Stimulated activated CD4-positive, alpha-beta T cell treated with anti-CD3 and anti-CD28 coated beads, Interleukin-4, amount 100 ng/mL, for 48 hours (primary cell): ENCODE results near the gene NKX2-3.

Experiments used
- DNase-seq, 2 donors: peaks; one replicate each; pipeline ENCODE4 v3.0.0-alpha.2; 2020; ENCODE audit warnings: low read depth in 2 of 2

NKX2-3 gene

GRCh38 chr10:99526861-99527504 lies 5.8 kb upstream of the NKX2-3 start:
- DNase-seq: no peak

DNA sequence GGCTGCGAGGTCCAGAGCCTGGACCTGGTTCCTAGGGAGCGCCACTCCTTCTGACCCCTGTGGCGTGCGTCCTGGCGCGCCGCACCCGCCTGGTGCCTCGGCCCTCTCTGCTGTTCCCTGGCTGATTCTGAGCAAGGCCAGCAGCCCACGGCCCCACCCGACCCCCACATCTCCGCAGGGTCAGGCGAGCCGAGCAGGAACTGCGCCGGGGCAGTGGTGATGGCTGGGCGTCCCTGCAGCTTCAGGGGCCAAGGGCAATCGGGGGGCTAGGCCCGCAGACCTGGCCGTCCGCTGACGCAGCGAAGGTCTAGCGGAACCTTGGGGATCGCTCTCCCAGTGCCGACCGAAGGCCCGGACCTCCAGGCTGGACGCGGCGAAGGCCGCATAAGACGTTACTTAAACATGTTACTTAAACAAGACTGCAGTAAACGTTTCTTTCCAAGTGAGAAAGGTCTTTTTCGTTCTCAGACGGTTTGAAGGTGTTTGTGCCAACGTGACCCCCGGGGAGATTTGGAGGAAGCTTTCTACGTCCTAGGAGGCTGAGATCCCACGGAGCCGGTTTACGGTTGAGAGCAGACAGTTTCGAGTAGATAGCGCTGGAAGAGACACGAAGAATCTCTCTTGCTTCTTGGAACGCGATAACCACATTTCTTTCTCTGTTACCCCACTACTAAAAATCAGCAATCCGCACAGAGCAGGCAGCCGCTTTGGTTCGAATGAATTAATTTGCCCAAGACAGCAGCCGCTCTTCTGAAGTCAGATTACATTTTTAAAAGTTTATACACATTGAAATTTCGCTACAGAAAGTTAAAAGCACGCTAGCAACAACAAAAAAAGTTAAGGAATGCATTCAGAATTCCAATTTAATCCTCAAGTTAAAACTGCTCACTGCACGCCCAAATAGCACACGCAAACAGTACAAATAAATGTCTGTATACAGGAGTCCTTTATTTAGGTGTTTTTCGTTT lies 4.9 kb upstream of the NKX2-3 start:
- no peak for DNase-seq

DNA sequence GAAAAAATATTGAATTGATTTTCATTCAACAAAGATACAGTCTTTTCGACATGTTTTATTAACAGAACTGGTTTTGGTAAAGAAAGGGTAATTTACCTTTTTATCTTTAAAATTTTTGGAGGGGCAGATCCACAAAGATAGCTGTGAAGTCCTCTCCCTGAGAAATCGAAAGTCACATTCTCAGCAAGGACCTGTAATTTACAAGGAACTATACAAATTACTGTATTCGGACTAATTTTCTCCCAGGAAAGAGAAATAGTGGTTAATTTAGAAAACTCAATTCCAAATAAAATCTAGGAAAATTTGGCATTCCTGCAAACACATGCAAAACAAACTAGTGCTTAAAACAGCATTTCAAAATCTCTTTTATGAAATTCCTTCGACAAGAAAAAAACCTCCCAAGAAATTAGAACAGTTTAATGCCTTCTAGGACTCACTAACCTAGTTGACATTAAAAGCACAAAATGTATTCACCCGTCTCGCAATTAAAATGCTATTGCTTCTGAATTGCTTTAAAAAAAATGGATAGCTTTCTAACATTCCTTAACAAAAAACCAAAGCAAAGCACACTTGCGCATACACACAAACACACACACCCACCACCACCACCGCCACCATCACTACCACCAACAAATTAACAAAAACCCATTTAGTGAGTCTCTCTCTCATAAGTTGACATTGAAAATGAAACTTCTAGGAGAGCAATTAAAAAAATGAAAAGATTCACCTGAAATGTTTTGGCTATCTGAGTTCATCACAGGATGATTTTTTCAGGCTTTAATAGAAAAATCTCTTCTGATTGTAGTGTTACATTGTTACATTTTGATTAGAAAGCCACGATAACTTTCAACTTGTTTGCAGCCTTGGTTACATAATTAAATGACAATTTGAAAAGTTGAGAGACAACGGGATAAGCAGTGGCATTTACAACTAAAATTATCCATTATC lies 4.0 kb upstream of the NKX2-3 start:
- no peak for DNase-seq

- DNase-seq: no peak
Measured at GRCh38 chr10:99529591-99530107, 3.1 kb upstream of the NKX2-3 start.

DNA sequence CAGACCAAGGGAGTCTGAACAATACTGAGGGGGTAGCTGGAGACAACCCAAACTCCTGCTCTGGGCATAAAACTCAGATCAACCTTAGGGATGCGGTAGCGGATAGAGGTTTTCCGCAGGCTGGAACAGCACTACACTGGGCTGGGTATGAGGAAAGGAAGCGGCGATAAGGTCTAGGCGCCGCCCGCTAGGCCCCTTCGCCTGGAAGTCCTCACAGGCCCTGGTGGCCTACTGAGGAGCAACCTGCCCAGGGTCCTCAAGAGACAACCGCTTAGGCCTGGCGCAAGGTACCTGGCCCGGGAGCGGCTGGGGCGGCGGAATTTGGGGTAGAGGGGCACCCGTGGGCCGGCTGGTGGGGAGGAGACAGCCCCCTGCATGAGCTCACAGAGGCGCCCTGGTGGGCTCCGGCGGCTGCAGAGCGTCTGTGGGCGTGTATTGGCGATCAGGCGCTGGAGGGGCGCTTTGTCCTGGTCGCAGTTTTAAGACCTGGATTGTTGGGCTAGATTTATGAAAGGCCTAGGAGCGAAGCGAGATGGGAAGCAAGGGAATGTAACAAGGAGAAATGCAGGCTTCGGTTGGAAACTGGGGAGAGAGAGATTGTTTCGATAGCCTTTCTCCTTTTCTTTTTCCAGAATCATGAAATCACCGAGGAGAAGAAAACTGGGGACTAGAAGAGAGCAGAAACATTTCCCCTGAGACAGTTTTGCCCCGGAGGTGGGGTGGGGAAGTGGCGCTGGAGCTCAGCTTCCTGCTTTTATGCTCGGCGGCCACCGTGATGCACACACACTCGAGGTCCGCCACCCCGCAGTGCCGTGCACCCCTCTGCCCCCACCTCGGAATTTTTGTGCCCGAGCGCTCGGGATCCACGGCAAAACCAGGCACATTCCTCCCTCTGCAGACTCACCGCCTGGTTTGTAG lies 2.4 kb upstream of the NKX2-3 start:
- no peak for DNase-seq

GRCh38 chr10:99531026-99531695 lies 1.6 kb upstream of the NKX2-3 start:
- DNase-seq: no peak

DNA sequence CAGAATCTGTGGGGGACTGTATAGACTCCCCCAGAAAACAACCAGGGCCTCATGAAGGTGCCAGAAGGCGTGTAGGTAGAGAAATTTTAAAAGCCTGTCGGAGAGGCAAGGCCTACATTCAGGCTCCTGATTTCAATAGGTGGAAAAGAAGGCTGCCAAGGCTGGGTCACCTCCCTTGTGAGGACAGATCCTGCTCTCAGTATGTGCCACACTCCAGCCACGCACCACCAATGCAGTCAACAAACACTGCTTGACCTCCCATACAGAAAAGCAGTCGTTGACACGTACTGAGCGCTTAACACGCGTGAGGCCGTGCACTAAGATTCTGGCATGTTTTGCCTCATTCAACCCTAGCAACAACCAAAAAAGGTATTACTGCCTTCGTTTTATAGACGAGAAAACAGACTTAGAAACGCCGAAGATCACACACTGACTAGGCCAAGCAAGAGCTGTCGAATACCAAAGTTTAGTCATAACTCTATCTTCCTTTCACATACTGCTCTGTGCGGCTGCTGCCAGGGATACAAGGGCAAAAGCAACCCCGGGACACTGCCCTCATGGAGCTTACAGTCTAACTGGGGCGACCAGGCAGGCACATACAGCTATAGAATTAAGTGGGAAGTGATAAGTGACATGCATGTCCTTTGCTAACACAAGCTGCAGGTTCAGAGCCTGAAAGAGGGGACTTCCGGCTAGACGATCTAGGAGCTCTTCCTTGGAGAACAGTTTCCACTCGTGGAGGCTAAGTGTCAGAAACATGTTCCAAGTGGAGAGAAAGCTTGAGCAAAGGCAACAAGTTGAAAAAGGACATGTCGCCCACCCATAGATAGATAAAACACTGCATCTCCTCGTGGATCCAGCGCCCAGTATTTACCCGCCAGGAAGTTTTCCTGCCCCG lies 797 bp upstream of the NKX2-3 start:
- no peak for DNase-seq

DNA sequence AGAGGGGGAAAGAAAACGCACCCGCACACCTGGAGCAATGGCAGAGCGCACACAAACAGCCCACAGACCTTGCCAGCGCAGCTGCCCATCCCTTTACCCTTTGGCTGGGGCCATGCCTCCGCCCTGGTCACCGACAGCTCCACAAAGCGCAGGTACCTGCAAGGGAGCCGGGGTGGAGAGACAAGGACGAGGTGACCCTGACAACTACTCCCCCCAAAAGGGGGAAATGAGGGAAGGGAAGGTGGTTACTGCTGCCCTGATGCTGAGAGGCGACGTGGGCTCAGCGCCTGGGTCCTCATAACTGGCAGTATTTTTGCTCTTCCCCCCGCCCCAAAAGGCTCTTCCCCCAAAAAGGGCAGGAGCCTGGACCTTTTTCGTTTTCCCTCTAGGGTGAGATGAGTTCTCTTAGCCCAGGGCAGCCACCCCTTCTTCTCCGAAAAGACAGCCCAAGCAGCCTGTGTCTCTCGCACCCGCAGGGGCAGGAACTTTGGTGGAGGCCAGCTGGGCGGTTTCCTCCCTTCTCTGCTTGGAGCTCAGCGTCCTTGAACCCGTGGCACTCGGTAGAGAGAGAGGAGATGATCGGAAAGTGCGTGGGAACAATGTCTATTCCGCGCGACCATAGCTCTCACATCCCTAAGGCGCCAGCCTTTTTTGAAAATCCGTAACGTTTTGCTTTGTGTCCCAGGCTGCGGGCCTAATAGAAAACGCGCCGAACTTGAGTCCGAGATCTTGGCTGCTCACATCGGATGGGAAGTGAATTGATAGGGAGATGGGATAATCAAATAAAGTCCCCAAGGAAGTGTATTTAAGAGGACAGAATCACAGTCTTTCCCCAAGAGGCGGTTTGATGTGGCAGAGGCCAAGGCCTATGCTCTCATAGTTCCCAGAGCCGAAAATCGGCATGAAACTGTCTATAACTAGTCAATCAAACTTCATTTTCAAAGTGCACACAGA lies 1.0 kb downstream of the NKX2-3 start:
- DNase-seq: no peak

GRCh38 chr10:99534450-99534938 lies 1.8 kb downstream of the NKX2-3 start:
- no peak for DNase-seq

DNA sequence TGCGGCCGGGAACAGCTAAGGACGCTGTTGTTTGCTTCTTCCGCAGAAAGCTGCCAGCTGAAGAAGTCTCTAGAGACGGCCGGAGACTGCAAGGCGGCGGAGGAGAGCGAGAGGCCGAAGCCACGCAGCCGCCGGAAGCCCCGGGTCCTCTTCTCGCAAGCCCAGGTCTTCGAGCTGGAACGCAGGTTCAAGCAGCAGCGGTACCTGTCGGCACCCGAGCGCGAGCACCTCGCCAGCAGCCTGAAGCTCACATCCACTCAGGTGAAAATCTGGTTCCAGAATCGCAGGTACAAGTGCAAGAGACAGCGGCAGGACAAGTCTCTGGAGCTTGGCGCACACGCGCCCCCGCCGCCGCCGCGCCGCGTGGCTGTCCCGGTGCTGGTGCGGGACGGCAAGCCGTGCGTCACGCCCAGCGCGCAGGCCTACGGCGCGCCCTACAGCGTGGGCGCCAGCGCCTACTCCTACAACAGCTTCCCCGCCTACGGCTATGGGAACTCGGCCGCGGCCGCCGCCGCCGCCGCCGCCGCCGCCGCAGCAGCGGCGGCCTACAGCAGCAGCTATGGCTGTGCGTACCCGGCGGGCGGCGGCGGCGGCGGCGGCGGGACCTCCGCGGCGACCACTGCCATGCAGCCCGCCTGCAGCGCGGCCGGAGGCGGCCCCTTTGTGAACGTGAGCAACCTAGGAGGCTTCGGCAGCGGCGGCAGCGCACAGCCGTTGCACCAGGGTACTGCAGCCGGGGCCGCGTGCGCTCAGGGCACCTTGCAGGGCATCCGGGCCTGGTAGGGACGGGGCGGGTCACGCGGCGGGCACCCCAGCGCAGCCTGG lies 2.4 kb downstream of the NKX2-3 start:
- DNase-seq: no peak

DNA sequence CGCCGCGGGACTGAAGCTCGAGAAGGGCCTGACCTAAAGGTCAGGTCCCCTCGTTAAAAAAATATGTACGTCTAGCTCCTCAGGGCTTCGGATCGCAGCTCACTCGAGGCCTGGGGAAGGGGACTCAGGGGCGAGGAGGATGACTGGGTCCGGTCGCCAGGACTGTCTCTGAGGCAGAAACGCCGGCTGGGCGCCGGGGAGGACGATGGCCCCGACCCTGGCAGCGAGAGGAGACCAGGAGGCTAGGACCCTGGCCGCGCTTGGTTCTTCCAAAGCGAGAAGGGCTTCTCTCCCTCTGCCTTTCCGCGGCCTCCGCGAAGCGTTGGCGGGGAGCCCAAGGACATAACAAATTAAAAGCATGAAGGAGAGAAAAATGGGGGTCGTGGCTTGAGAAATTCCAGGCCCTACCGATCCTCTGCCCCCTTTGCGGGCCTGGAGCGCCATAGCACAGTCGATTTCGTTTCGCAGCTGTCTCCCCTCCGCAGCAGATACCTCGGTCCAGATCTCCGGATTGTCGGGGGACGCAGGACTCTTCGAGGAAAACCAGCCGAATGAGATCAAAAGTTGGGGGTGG lies 3.1 kb downstream of the NKX2-3 start:
- DNase-seq: no peak

- no peak for DNase-seq
Measured at GRCh38 chr10:99536338-99537085, 3.8 kb downstream of the NKX2-3 start.

GRCh38 chr10:99537086-99537988 lies 4.6 kb downstream of the NKX2-3 start:
- DNase-seq: no peak
